Ovary (tissue), 9 donors: ENCODE measurements around the gene DOCK4. TPM values are rescaled to one million over a fixed set of nuclear protein-coding genes. Genes with fewer than 3 reads are reported as not detected.

ENCODE experiments used
- DNase-seq, 5 donors: peaks; one replicate each; pipeline ENCODE4 v3.0.0-alpha.2; 2019 to 2020
- H3K27ac ChIP-seq, 2 donors: fragments of 200-600 bp; one replicate each; pipeline versions ENCODE4 v1.5.1 to v1.8.0; 2019 to 2022
- H3K27me3 ChIP-seq: fragments of 200-600 bp; one replicate; pipeline ENCODE4 v1.8.0; 2022
- H3K36me3 ChIP-seq: fragments of 200-600 bp; sonication (generic); one replicate; pipeline ENCODE4 v1.5.1; 2019
- H3K4me1 ChIP-seq: one replicate; pipeline ENCODE4 v1.8.1; 2013; ENCODE audit warnings: mild to moderate bottlenecking, moderate library complexity; ENCODE audit not compliant: insufficient read depth
- H3K4me3 ChIP-seq: fragments of 200-600 bp; sonication (generic); one replicate; pipeline ENCODE4 v1.5.1; 2017
- H3K9me3 ChIP-seq, 2 donors: fragments of 200-600 bp in 1 of 2; sonication (generic) in 1 of 2; one replicate each; pipeline versions ENCODE4 v1.5.1 to v1.8.1; 2013 to 2019; ENCODE audit warnings: mild to moderate bottlenecking in 1 of 2, moderate library complexity in 1 of 2
- EP300 ChIP-seq: sonication (generic); formaldehyde crosslinking; IDR thresholded peaks from one replicate; pipeline ENCODE4 v1.6.1; 2017; ENCODE audit warnings: antibody characterized with exemption
- POLR2A ChIP-seq: fragments of 450-650 bp; IDR thresholded peaks from one replicate; pipeline ENCODE4 v1.6.1; 2017; ENCODE audit warnings: antibody characterized with exemption, mild to moderate bottlenecking, moderate library complexity
- WGBS, 3 donors: extraction: QIAGEN DNeasy Blood & Tissue Kit in 1 of 3; methylation state at CpG; one replicate each; pipeline versions ENCODE4 v1.1.5 to v1.1.7; 2013 to 2017; 5-methylcytosine and 5-hydroxymethylcytosine counted together
- intact Hi-C, 4 donors: fragments of 100-400 bp; cut with DNase I; formaldehyde crosslinking; loops; one replicate each; pipeline versions ENCODE4 v1.11.0 to v1.15.1; 2022 to 2023
- polyA plus RNA-seq, 2 donors: library from polyadenylated mRNA; stranded (reverse); fragments of 200-250 nt in 1 of 2; fragments of 350-450 nt in 1 of 2; fragmentation: Illumina TruSeq in 1 of 2; extraction: RNeasy Lipid Tissue Mini Kit (QIAGEN cat#74804) in 1 of 2; gene quantifications; one replicate each; pipeline ENCODE4 v1.2.3, GENCODE V29; 2013 to 2014
- total RNA-seq, 7 donors: library from RNA; depleted of rRNA in 2 of 7; stranded (reverse); fragments of >200 nt in 2 of 7; fragmentation: NEBNext Ultra II Directional in 3 of 7; extraction: Animal tissue kit (Norgen Biotek cat#: 25700) in 3 of 7; gene quantifications; one replicate each; pipeline versions ENCODE4 v1.1.0 to v1.2.4, GENCODE V29; 2016 to 2023
- TF ChIP-seq, protein P1 (sequence below), 3 donors: fragments of 450-650 bp in 2 of 3; fragments of 200-600 bp in 1 of 3; IDR thresholded peaks; one replicate each; pipeline versions ENCODE4 v1.5.1 to v1.8.0; 2016 to 2022; ENCODE audit warnings: antibody characterized with exemption in 3 of 3, mild to moderate bottlenecking in 1 of 3
- donor health status: DM: no; HTN: no; CAD: no; lungs with moderate emphysema.
- donor health status: DM: no; HTN: no; CAD: no.
- donor health status: Bipolar disorder and iron deficiency.
- donor health status: DM: yes; HTN: yes; CAD: no.
- donor health status: DM: no; HTN: no; CAD: no.
- donor health status: DM: yes; HTN: yes; CAD: no.

DOCK4 gene
- total and polyA plus RNA-seq, 9 donors: 9.5 to 39.7 (median 27.3) TPM

GRCh38 chr7:111982133-111982532 lies 224.1 kb downstream of the DOCK4 start:
- WGBS, 3 donors: 69 to 76% (median 72%) methylated on average over 1 of the region's 1 CpG
- no peak overlapping the region for H3K4me3 ChIP-seq
- H3K9me3 ChIP-seq: no peaks in the 10 kb centered on the region
- intact Hi-C loops: no loop called here
- H3K27ac ChIP-seq: no peak overlapping the region
- H3K36me3 ChIP-seq: no peaks in the 10 kb centered on the region
- no peaks in the 10 kb centered on the region for H3K27me3 ChIP-seq
- no peak for DNase-seq
- TF ChIP-seq EP300: no peak
- TF ChIP-seq POLR2A: no peak
- TF ChIP-seq, protein P1, sequence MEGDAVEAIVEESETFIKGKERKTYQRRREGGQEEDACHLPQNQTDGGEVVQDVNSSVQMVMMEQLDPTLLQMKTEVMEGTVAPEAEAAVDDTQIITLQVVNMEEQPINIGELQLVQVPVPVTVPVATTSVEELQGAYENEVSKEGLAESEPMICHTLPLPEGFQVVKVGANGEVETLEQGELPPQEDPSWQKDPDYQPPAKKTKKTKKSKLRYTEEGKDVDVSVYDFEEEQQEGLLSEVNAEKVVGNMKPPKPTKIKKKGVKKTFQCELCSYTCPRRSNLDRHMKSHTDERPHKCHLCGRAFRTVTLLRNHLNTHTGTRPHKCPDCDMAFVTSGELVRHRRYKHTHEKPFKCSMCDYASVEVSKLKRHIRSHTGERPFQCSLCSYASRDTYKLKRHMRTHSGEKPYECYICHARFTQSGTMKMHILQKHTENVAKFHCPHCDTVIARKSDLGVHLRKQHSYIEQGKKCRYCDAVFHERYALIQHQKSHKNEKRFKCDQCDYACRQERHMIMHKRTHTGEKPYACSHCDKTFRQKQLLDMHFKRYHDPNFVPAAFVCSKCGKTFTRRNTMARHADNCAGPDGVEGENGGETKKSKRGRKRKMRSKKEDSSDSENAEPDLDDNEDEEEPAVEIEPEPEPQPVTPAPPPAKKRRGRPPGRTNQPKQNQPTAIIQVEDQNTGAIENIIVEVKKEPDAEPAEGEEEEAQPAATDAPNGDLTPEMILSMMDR (IDR thresholded peaks at IDR 0.05): no peak
- no peaks in the 10 kb centered on the region for H3K4me1 ChIP-seq

DNA sequence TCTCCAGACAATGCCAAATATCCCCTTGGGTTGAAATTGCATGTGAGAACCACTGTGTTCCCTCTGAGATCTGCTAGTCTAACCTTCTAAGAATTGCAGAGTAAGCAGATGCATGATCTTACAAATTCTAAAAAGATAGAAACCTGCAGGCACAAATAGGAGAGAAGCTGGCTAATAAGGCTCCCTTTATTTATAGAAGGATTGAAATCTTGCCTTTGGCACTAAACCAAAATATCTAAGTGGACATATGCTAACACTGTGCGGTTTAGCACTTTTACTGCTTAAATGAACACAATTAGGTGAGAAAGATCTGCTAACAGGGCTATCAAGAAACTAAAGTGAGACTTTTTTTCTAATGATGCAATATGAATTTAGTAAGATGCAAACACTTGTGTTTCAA lies 225.5 kb downstream of the DOCK4 start:
- Histone ChIP-seq H3K27ac (no peak overlapping the region), H3K36me3 (no peaks in the 10 kb centered on the region), H3K9me3 (no peaks in the 10 kb centered on the region), H3K4me1 (no peaks in the 10 kb centered on the region), H3K27me3 (no peaks in the 10 kb centered on the region), H3K4me3 (no peak overlapping the region)
- 82 to 95% (median 91%) methylated on average over 1 of the region's 1 CpG for WGBS, 3 donors
- DNase-seq: no peak
- TF ChIP-seq EP300 (no peak), POLR2A (no peak)
- TF ChIP-seq, protein P1 (IDR thresholded peaks at IDR 0.05): no peak
- intact Hi-C loops: no loop called here

GRCh38 chr7:111975346-111975745 lies 230.9 kb downstream of the DOCK4 start:
- H3K9me3 ChIP-seq: no peaks in the 10 kb centered on the region
- DNase-seq: no peak
- no peak overlapping the region for H3K4me3 ChIP-seq
- no peaks in the 10 kb centered on the region for H3K4me1 ChIP-seq
- H3K27me3 ChIP-seq: no peaks in the 10 kb centered on the region
- no peaks in the 10 kb centered on the region for H3K36me3 ChIP-seq
- WGBS, 3 donors: 55 to 83% (median 72%) methylated on average over 4 of the region's 4 CpGs
- intact Hi-C loops: no loop called here
- no peak overlapping the region for H3K27ac ChIP-seq
- TF ChIP-seq EP300: no peak
- no peak for TF ChIP-seq POLR2A
- TF ChIP-seq, protein P1 (IDR thresholded peaks at IDR 0.05): no peak

DNA sequence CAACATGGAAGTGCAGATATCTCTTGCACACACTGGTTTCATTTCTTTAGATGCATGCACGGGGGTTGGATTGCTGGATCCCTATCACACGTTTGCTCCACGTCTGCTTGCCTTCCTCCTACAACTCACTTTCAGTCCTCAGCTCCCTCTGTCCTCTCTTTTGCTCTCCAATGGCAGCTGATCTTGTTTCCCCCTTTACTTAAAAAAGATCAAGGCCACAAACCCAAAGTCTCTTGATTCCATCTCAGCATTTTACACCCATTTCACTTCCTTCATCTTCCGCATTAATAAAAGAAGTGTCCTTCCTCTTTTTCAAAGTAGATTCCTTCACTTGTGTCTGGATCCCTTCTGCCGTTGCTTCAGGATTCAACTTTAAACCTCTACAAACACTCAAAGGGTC lies 245.2 kb downstream of the DOCK4 start:
- H3K36me3 ChIP-seq: no peaks in the 10 kb centered on the region
- no peak overlapping the region for H3K4me3 ChIP-seq
- WGBS, 3 donors: 89 to 96% (median 95%) methylated on average over 5 of the region's 5 CpGs
- no peaks in the 10 kb centered on the region for H3K9me3 ChIP-seq
- no peak for DNase-seq
- intact Hi-C loops: no loop called here
- H3K27me3 ChIP-seq: no peaks in the 10 kb centered on the region
- no peak for TF ChIP-seq POLR2A
- TF ChIP-seq, protein P1 (IDR thresholded peaks at IDR 0.05): no peak
- no peak for TF ChIP-seq EP300
- H3K27ac ChIP-seq: no peak overlapping the region
- no peaks in the 10 kb centered on the region for H3K4me1 ChIP-seq
